ENCODE results near the gene RAD9B.
"Not testable (repeated sequence)": the region's sequence is repeated elsewhere in the genome, so short reads cannot be mapped to it uniquely, and the experiment has no call there.

RAD9B gene

DNA sequence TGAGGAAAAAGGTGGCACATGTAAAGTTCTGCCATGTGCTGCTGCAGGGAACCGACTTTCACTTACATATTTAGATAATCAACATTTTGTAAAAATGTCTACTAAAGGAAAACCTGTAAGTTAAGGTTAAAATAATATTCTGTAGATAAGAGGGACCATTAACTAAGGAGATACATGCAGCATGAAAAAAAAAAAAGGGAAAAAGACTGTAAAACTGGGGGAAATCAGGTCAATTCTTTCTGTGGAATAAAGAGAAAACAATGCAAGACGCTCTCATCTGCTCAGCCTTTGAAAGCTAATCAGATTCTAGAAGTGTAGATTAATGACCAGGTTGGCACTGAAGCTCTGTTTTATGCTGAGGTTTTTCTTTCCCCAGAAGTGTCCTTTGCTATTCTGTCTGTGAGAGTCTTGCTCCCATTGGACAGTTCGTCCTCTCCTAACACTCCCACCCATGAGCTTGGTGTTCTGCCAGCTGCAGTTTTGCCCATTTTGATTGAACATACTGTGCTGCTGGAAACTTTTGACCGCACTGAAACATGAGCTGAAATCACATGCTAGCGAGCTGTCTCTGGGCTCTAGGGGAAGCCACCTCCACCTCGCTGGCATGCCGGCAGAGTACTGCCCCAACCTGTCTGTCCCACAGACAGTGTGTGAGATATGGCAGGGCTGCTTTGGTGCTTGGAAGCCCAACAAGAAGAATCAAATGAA, 41.3 kb downstream of the RAD9B start:
- no peaks in the 10 kb centered on the region for H3K27me3 ChIP-seq (ENCODE audit: insufficient read depth, low read depth)
- no peak overlapping the region for H2AFZ ChIP-seq (ENCODE audit: low read depth)
- peak overlapping the region; percentile 15; the same call in 1 of the 2 replicates for H3K27ac ChIP-seq
- H4K20me1 ChIP-seq (ENCODE audit: insufficient read depth), result no peaks in the 10 kb centered on the region
- no peak overlapping the region for H3K4me3 ChIP-seq (IDR thresholded peaks at IDR 0.05; ENCODE audit: insufficient read depth, low read depth, low read length)
- no peak overlapping the region for H3K9ac ChIP-seq
- TF ChIP-seq, protein P1, sequence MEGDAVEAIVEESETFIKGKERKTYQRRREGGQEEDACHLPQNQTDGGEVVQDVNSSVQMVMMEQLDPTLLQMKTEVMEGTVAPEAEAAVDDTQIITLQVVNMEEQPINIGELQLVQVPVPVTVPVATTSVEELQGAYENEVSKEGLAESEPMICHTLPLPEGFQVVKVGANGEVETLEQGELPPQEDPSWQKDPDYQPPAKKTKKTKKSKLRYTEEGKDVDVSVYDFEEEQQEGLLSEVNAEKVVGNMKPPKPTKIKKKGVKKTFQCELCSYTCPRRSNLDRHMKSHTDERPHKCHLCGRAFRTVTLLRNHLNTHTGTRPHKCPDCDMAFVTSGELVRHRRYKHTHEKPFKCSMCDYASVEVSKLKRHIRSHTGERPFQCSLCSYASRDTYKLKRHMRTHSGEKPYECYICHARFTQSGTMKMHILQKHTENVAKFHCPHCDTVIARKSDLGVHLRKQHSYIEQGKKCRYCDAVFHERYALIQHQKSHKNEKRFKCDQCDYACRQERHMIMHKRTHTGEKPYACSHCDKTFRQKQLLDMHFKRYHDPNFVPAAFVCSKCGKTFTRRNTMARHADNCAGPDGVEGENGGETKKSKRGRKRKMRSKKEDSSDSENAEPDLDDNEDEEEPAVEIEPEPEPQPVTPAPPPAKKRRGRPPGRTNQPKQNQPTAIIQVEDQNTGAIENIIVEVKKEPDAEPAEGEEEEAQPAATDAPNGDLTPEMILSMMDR (conservative IDR thresholded peaks at IDR 0.05; ENCODE audit: low read depth, low read length), result no peak
- peaks cover 5% of the 10 kb centered on the region for H3K4me1 ChIP-seq (ENCODE audit: low read depth, poor library complexity, severe bottlenecking)
- H3K36me3 ChIP-seq (ENCODE audit: insufficient read depth), result no peaks in the 10 kb centered on the region
- H3K79me2 ChIP-seq (ENCODE audit: insufficient read depth, low read depth), result no peaks in the 10 kb centered on the region
- H3K4me2 ChIP-seq, result no peak overlapping the region

DNA sequence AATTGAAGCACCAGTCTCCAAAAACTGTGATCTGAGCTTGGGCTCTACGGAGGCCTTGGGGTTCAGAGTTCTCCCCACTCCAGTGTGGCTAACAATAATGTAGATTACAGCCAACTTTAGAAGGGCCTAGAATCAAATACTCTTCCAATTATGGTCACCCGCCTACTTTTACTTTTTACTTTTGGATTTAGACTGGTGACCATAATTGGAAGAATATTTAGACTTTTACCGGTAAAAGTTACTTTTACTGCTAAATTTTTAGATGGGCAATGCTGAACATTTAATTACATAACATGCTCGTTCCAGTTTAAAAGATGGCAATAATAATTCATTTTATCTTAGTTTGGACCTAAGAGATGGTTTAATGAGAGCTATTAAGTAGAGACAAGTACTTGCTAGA, 41.8 kb downstream of the RAD9B start:
- Histone ChIP-seq H3K4me1 (ENCODE audit: low read depth, poor library complexity, severe bottlenecking) (peaks cover 5% of the 10 kb centered on the region), H3K27ac (no peak overlapping the region), H3K4me3 (IDR thresholded peaks at IDR 0.05; ENCODE audit: insufficient read depth, low read depth, low read length) (no peak overlapping the region), H4K20me1 (ENCODE audit: insufficient read depth) (no peaks in the 10 kb centered on the region), H3K27me3 (ENCODE audit: insufficient read depth, low read depth) (no peaks in the 10 kb centered on the region), H3K36me3 (ENCODE audit: insufficient read depth) (no peaks in the 10 kb centered on the region), H3K9ac (no peak overlapping the region), H3K79me2 (ENCODE audit: insufficient read depth, low read depth) (no peaks in the 10 kb centered on the region), H3K4me2 (no peak overlapping the region), H2AFZ (ENCODE audit: low read depth) (no peak overlapping the region)
- TF ChIP-seq, protein P1 (conservative IDR thresholded peaks at IDR 0.05; ENCODE audit: low read depth, low read length), result no peak

DNA sequence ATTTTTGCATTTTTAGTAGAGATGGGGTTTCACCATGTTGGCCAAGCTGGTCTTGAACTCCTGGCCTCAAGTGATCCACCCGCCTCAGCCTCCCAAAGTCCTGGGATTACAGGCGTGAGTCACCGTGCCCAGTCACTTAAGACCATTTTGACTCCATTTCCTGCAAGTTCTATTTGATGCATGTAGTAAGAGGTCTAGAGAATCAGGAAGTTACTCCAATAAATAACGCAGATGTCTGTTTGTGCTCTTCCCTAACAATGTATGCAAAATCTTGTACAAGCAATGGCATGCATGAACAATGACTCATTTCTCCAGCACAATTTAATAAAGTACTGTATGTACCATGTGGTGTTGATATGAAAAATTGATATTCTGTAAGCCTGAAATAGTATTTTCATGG, 43.1 kb downstream of the RAD9B start:
- H3K9ac ChIP-seq; H2AFZ ChIP-seq (ENCODE audit: low read depth); H3K4me2 ChIP-seq; H3K27ac ChIP-seq; H3K27me3 ChIP-seq (ENCODE audit: insufficient read depth, low read depth); H3K36me3 ChIP-seq (ENCODE audit: insufficient read depth); H4K20me1 ChIP-seq (ENCODE audit: insufficient read depth); H3K79me2 ChIP-seq (ENCODE audit: insufficient read depth, low read depth); H3K4me3 ChIP-seq (IDR thresholded peaks at IDR 0.05; ENCODE audit: insufficient read depth, low read depth, low read length): not testable (repeated sequence)
- H3K4me1 ChIP-seq (ENCODE audit: low read depth, poor library complexity, severe bottlenecking), result peaks cover 12% of the 10 kb centered on the region

DNA sequence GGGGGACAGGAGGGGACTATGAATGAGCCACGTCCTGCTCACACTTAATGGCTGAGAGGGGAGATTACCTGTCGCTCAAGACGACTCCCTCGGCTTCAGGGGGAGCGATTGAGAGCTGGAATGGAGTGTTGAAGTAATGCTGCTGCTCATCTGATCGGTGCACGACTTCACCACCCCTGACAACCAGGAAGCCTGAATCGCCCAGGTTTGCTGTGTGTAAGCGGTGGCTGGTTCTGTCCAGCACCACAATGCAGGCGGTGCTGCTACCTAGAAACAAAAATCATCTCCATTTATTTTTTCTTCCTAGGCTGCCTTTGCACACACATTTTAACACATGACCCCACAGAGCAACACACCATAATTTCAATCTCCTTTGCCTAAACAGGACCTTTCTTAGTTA, 43.7 kb downstream of the RAD9B start:
- Histone ChIP-seq H2AFZ (ENCODE audit: low read depth) (no peak overlapping the region), H3K9ac (no peak overlapping the region), H3K4me1 (ENCODE audit: low read depth, poor library complexity, severe bottlenecking) (peaks cover 17% of the 10 kb centered on the region), H3K36me3 (ENCODE audit: insufficient read depth) (no peaks in the 10 kb centered on the region), H3K27me3 (ENCODE audit: insufficient read depth, low read depth) (no peaks in the 10 kb centered on the region), H3K4me3 (IDR thresholded peaks at IDR 0.05; ENCODE audit: insufficient read depth, low read depth, low read length) (no peak overlapping the region), H3K79me2 (ENCODE audit: insufficient read depth, low read depth) (no peaks in the 10 kb centered on the region), H3K27ac (no peak overlapping the region), H4K20me1 (ENCODE audit: insufficient read depth) (no peaks in the 10 kb centered on the region), H3K4me2 (no peak overlapping the region)
- TF ChIP-seq, protein P1 (conservative IDR thresholded peaks at IDR 0.05; ENCODE audit: low read depth, low read length), result no peak

DNA sequence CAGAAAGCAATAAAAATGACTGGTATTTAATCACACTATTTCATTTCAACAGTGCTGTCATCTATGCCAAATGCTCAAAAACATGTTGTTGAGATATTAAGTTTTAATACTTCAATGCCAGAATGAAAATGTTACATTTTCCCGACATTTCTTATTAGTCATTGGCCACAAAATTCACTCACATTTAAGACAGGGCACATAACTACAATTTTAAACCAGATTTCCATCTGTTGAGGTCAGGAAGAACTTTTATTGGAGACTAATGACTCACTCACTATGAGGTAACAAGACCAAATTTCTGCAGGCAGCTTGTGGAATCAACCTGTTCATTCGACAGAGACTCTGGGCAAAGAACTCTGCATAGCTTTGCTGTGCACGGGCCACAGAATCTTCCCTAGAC, 44.2 kb downstream of the RAD9B start:
- peaks cover 19% of the 10 kb centered on the region for H3K4me1 ChIP-seq (ENCODE audit: low read depth, poor library complexity, severe bottlenecking)
- no peak overlapping the region for H2AFZ ChIP-seq (ENCODE audit: low read depth)
- H3K4me3 ChIP-seq (IDR thresholded peaks at IDR 0.05; ENCODE audit: insufficient read depth, low read depth, low read length), result no peak overlapping the region
- H3K9ac ChIP-seq, result no peak overlapping the region
- TF ChIP-seq, protein P1 (conservative IDR thresholded peaks at IDR 0.05; ENCODE audit: low read depth, low read length), result no peak
- no peaks in the 10 kb centered on the region for H3K27me3 ChIP-seq (ENCODE audit: insufficient read depth, low read depth)
- no peaks in the 10 kb centered on the region for H4K20me1 ChIP-seq (ENCODE audit: insufficient read depth)
- no peak overlapping the region for H3K27ac ChIP-seq
- H3K4me2 ChIP-seq, result no peak overlapping the region
- no peaks in the 10 kb centered on the region for H3K36me3 ChIP-seq (ENCODE audit: insufficient read depth)
- 0 out of 2 replicates have a peak, but pooled peaks cover 2% of the 10 kb centered on the region for H3K79me2 ChIP-seq (ENCODE audit: insufficient read depth, low read depth)

All from KMS-11 (cell line).